GM18505 (cell line): ENCODE results near the gene KDM1B.
"Not testable (repeated sequence)": the region's sequence is repeated elsewhere in the genome, so short reads cannot be mapped to it uniquely, and the experiment has no call there.

Source experiments
- ATAC-seq: cut with Tn5 transposase; IDR thresholded peaks from one replicate; pipeline ENCODE4 v1.9.1; 2021; ENCODE audit not compliant: unreplicated experiment
- POLR2A ChIP-seq: IDR thresholded peaks from 4 replicates; pipeline ENCODE4 v1.6.1; 2011; ENCODE audit warnings: borderline replicate concordance; ENCODE audit not compliant: insufficient read depth, insufficient read length; ENCODE audit errors: extremely low read depth

KDM1B gene

GRCh38 chr6:18186033-18186432, 30.8 kb downstream of the KDM1B start:
- TF ChIP-seq POLR2A = no peak
- ATAC-seq = no peak

GRCh38 chr6:18186540-18187250, 31.5 kb downstream of the KDM1B start:
- ATAC-seq = no peak
- TF ChIP-seq POLR2A = no peak

DNA sequence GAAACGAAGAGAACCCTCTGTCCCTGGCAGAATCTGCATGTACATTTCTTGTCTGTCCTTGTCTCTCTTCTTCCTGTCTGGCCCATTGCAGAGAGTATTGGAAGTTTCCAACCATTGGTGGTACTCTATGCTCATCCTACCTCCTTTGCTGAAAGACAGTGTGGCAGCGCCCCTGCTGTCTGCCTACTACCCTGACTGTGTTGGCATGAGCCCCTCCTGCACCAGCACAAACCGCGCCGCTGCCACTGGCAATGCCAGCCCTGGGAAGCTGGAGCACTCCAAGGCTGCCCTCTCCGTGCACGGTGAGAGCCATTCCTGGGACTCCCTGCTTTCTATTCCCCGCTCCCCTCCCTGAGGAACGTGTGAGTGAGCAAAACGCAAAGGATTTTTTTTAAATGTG, 32.5 kb downstream of the KDM1B start:
- no peak for ATAC-seq
- TF ChIP-seq POLR2A = no peak

DNA sequence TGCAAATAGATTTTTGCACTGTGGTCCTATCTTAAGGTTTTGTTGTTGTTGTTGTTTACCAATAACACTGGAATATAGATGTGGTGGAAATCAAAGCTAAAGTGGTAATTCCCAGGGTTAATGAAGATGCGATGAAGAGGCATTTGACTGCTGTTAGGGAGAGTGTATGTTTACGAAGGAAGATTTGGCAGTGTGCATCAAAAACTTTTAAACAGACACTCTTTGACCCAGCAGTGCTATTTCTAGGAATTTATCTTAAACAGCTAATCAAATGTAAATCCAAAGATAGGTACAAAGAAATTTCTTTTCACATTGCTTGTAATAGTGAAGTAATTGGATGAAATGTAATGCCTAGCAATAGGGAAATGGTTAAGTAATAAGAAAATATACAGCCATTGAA, 34.0 kb downstream of the KDM1B start:
- no peak for TF ChIP-seq POLR2A
- ATAC-seq = no peak

DNA sequence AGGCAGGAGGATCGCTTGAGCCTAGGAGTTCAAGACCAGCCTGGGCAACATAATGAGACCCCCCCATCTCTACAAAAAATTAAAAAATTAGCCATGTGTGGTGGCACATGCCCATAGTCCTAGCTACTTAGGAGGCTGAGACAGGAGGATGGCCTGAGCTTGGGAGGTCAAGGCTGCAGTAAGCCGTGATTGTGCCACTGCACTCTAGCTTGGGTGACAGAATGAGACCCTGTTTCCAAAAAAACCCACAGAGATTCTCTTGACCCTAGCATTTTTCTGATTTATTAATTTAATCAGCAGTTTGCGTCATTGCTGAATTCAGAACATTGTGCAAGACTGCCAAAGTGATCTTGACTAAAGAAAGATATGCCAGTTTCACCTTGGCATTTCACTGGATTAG, 36.8 kb downstream of the KDM1B start:
- TF ChIP-seq POLR2A = no peak
- ATAC-seq = no peak

GRCh38 chr6:18203786-18204185, 48.6 kb downstream of the KDM1B start:
- no peak for ATAC-seq
- no peak for TF ChIP-seq POLR2A

- no peak for ATAC-seq
- no peak for TF ChIP-seq POLR2A
These were observed 49.5 kb downstream of the KDM1B start for GRCh38 chr6:18204691-18205090.

- no peak for TF ChIP-seq POLR2A
- ATAC-seq = no peak
These were observed 51.4 kb downstream of the KDM1B start for GRCh38 chr6:18206591-18206990.

GRCh38 chr6:18207438-18207837, 52.2 kb downstream of the KDM1B start:
- TF ChIP-seq POLR2A = no peak
- ATAC-seq = no peak

GRCh38 chr6:18207949-18208348, 52.7 kb downstream of the KDM1B start:
- TF ChIP-seq POLR2A = no peak
- no peak for ATAC-seq

DNA sequence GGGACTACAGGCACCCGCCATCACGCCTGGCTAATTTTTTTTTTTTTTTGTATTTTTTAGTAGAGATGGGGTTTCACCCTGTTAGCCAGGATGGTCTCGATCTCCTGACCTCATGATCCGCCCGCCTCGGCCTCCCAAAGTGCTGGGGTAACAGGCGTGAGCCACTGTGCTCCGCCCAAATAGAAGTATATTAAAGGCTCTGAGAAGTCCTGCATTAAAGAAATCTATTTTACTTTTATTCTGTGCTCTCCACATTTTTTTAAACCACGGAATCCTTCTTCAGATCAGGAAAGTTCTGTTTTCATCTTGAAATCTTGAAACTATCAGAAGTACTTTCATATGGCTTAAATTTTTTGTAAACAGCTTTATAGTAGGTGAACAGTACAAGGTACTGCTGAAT, 53.6 kb downstream of the KDM1B start:
- not testable (repeated sequence) for ATAC-seq

DNA sequence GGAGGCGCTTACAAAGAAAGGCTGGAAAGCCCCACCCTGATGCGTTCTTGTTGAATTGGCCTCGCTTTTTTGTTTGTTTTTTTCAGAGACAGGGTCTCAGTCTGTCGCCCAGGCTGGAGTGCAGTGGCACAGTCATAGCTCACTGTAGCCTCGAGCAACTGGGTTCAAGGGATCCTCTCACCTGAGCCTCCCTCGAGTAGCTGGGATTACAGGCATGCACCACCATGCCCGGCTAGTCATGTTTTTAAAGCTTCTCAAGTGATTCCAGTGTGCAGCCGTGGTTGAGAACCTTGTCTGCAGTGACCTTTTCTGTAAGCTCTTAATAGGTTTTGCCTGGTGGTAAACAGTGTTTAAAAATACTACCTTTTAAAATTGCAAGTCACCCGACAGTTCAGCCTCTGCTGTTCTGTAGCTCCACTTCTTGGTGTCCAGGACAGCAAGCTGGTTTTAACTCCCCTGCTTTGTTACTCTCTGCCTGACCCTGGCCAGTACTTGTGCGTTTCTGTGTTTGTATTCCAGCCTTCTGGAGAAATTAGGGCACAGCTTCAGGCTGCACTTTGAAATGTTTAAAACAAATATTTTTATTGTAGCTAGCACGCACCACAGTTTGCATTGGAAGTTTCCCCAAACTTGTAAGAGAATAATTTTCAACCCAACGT, 54.4 kb downstream of the KDM1B start:
- no peak for TF ChIP-seq POLR2A
- ATAC-seq = no peak

- TF ChIP-seq POLR2A = no peak
- no peak for ATAC-seq
These were observed 55.5 kb downstream of the KDM1B start for GRCh38 chr6:18210707-18211106.

DNA sequence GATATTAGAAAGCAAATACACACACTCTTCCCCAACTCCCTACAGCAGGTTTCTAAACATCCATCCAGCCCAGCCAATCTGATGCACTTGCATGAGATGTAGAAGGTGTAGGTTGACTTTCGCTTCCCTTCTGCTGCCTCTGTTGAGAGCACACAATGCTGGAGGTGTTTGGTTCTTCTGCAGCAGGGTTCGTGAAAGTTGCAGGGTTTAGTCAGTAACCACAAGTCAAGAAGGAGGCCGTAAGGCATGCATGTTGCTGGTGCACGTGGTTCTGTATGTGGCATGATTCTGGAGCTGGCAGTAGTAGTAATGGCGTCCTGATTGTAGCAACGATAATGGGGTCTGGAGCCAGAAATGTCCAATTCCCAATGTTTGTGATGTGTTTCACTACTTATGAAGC, 56.1 kb downstream of the KDM1B start:
- no peak for TF ChIP-seq POLR2A
- peak; percentile 96 for ATAC-seq

GRCh38 chr6:18212231-18212630, 57.0 kb downstream of the KDM1B start:
- TF ChIP-seq POLR2A = no peak
- no peak for ATAC-seq

DNA sequence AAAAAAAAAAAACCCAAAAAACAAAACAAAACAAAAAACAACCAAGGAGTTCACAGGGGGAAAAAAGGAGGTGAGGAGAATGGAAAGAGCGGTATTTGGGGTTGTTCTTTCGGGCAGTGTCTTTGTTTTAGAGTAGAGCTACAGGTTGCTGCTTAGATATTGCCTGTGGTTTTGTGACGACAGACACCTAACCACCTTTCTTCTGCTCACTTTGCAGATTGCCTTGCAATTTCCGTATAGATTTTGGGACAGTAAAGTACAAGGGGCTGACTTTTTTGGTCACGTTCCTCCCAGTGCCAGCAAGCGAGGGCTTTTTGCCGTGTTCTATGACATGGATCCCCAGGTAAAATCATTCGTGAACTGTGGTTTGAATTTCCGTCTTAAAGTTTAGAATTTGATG, 58.2 kb downstream of the KDM1B start:
- no peak for TF ChIP-seq POLR2A
- ATAC-seq = no peak

DNA sequence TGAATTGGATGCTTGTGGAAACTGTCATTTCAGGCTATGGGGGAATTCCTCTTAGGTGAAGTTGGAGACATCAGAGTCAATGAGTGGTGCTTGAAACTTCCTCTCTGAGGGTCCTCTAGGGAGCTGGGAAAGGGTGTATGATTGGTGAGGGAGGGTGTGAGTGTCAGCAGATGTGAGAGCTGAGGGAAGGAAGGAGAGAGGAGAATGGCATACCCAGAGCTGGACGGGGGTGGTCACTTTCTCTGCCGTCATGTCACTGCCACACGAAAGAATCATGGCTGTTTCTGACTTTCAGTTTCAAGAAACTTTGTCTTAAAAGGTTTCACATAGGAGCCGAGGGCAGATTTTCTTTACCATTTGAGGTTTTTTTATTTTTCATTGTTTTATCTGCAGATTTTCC, 58.8 kb downstream of the KDM1B start:
- ATAC-seq = no peak

More for the DNA sequence above, 58.8 kb downstream of the KDM1B start:
- no peak for TF ChIP-seq POLR2A
